Suppressor macrophage treated with lipopolysaccharide for 1 hour (primary cell): Measurements from ENCODE around the gene BEST1.

Experiments used
- DNase-seq, 3 donors: peaks; one replicate each; pipeline ENCODE4 v3.0.0-alpha.2; 2020 to 2022

BEST1 gene

GRCh38 chr11:61916737-61917333 lies 33.3 kb upstream of the BEST1 start:
- DNase-seq = no peak

- peak; percentile 37 to 85 (median 65) for DNase-seq
These were observed 32.6 kb upstream of the BEST1 start, which contains the start of gene RAB3IL1 for GRCh38 chr11:61917334-61918109. Gene RAB3IL1, minus strand, starts transcription at chr11:61917566. Its CDS starts 199 bp downstream, at chr11:61917367.

- no peak for DNase-seq
These were observed 31.8 kb upstream of the BEST1 start for GRCh38 chr11:61918251-61918937.

GRCh38 chr11:61918938-61919704 lies 31.0 kb upstream of the BEST1 start:
- DNase-seq = no peak

- DNase-seq = no peak
These were observed 30.2 kb upstream of the BEST1 start for GRCh38 chr11:61919705-61920631.

GRCh38 chr11:61921446-61921845 lies 28.7 kb upstream of the BEST1 start:
- DNase-seq = no peak

- DNase-seq = peak; percentile 76 to 78 (median 76)
These were observed 27.6 kb upstream of the BEST1 start for GRCh38 chr11:61922539-61922938.

- DNase-seq = peak; percentile 34 to 51 (median 35)
These were observed 26.7 kb upstream of the BEST1 start for GRCh38 chr11:61923166-61924063.

- no peak for DNase-seq
These were observed 26.1 kb upstream of the BEST1 start for GRCh38 chr11:61924064-61924455.

GRCh38 chr11:61925736-61926135 lies 24.4 kb upstream of the BEST1 start:
- DNase-seq = no peak

- DNase-seq = no peak
These were observed 23.9 kb upstream of the BEST1 start for GRCh38 chr11:61926235-61926634.

GRCh38 chr11:61927501-61927900 lies 22.6 kb upstream of the BEST1 start:
- DNase-seq = peak; percentile 57 to 66 (median 60)

- DNase-seq = peak; percentile 28 to 46 (median 45)
These were observed 21.5 kb upstream of the BEST1 start for GRCh38 chr11:61928606-61929005.

- DNase-seq = no peak
These were observed 19.2 kb upstream of the BEST1 start for GRCh38 chr11:61930933-61931332.

- DNase-seq = no peak
These were observed 14.3 kb upstream of the BEST1 start for GRCh38 chr11:61935861-61936260.

- no peak for DNase-seq
These were observed 9.7 kb upstream of the BEST1 start for GRCh38 chr11:61940466-61940865.

- no peak for DNase-seq
These were observed 5.0 kb upstream of the BEST1 start for GRCh38 chr11:61945191-61945590.

- DNase-seq = peak in 1 of 3 donors; percentile 27
These were observed 3.3 kb upstream of the BEST1 start for GRCh38 chr11:61946894-61947293.

GRCh38 chr11:61947486-61948210 lies 2.5 kb upstream of the BEST1 start:
- DNase-seq = peak; percentile 83 to 90 (median 84)

- no peak for DNase-seq
These were observed 1.6 kb upstream of the BEST1 start for GRCh38 chr11:61948505-61948904.
